ENCODE measurements around the gene COMMD3. TPM values are rescaled to one million over a fixed set of nuclear protein-coding genes. Genes with fewer than 3 reads are reported as not detected.

Gene COMMD3
- total RNA-seq, 1 experiment from 2014 or later, result 47.7 TPM

DNA sequence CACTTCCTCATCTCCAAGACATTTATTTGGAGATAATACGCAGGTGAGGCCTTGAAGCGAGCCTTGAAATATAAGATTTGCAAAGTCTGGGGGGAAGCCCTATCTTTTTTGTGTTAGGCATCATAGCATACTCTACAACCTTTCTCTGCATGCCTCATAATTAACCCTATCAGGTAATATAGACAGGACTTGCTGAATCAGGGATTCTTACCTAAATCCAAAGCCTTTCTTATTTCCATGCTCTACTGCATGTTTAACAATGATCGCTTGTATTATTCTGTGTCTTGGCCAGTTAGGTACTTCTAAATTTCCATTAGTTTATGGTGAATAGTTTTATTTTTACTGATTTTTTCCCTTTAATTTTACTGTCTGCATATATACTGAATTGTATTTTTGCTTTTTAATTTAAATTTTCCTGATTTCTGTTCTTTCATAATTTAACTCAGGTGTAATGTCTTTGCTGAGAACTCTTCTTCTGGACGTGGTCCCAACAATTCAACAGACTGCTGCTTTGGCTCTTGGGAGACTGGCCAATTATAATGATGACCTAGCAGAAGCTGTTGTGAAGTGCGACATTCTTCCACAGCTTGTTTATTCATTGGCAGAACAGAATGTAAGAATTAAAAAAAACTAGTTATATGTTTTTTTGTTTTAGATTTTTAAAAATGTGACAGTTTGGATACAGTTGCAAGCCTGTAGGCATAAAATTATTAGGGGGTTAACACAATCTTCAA lies 48.4 kb downstream of the COMMD3 start:
- no peaks in the 10 kb centered on the region for H3K9me3 ChIP-seq (replicated peaks)
- no peak overlapping the region for H3K4me3 ChIP-seq
- no peak for DNase-seq
- no peak overlapping the region for H3K27ac ChIP-seq
- no peaks in the 10 kb centered on the region for H3K27me3 ChIP-seq
- H3K36me3 ChIP-seq, result no peaks in the 10 kb centered on the region
- H3K4me1 ChIP-seq, result no peaks in the 10 kb centered on the region

DNA sequence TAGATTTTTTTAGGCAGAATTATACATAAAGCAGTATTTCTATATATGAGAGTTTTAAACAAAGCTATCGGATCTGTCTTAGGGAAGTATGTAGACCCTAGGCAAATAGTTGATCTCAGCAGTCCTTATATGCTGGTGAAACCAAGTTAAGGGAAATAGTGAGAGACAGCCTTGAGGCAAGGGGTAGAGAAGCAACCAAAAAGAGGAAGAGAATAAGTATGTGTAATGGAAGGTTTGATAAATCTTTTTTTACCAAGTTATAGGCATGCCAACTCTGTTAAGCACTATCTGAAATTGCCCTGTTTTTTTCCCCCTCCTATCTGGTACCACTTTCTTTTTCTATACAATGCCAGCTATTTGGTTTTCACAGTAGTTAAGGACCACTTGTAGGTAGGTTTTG lies 49.0 kb downstream of the COMMD3 start:
- no peaks in the 10 kb centered on the region for H3K27me3 ChIP-seq
- no peaks in the 10 kb centered on the region for H3K4me1 ChIP-seq
- no peaks in the 10 kb centered on the region for H3K36me3 ChIP-seq
- H3K27ac ChIP-seq, result no peak overlapping the region
- no peak overlapping the region for H3K4me3 ChIP-seq
- DNase-seq, result no peak
- H3K9me3 ChIP-seq (replicated peaks), result no peaks in the 10 kb centered on the region

DNA sequence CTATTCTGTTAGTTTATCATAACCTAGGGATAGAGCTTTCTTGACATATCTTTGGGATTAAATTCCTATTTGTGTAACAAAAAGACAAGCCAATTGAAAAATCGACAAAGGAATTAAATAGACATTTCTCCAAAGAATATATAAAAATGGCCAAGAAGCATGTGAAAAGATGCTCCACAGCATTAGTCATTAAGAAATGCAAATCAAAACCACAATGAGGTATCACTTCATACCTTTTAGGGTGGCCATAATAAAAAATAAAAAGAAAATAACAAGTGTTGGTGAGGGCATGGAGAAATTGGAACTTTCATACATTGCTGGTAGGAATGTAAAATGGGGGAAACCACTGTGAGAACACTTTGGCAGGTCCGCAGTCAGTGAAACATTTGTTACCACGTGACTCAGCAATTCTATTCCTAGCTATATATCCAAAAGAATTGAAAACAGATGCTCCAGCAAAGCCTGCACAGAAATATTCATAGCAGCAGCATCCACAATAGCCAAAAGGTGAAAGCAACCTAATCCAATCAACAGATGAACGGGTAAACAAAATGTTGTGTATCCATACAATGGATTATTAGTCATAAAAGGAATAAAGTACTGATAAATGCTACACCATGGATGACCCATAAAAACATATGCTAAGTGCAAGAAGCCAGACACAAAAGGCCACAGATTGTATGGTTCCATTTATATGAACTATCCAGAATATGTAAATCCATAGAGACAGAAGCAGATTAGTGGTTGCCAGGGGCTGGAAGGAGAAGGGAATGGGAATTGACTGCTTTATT lies 49.7 kb downstream of the COMMD3 start:
- H3K4me3 ChIP-seq, result no peak overlapping the region
- no peak overlapping the region for H3K27ac ChIP-seq
- H3K36me3 ChIP-seq, result no peaks in the 10 kb centered on the region
- no peaks in the 10 kb centered on the region; the same call in 1 of the 2 replicates for H3K27me3 ChIP-seq
- H3K9me3 ChIP-seq (replicated peaks), result no peaks in the 10 kb centered on the region
- no peaks in the 10 kb centered on the region for H3K4me1 ChIP-seq
- DNase-seq, result no peak

DNA sequence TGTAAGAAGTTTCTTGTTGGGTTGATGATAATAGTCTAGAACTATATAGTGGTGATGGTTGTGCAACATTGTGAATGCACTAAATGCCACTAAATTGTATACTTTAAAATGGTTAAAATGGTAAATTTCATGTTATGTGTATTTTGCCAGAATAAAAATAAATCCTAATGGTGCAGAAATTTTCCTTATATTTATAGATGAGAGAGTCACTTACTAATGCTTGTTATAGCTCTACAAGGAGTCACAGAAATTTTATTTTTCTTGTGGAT lies 50.2 kb downstream of the COMMD3 start:
- H3K4me3 ChIP-seq, result no peak overlapping the region
- no peaks in the 10 kb centered on the region; the same call in 1 of the 2 replicates for H3K27me3 ChIP-seq
- no peak for DNase-seq
- no peaks in the 10 kb centered on the region for H3K4me1 ChIP-seq
- no peak overlapping the region for H3K27ac ChIP-seq
- H3K9me3 ChIP-seq (replicated peaks), result no peaks in the 10 kb centered on the region
- H3K36me3 ChIP-seq, result no peaks in the 10 kb centered on the region

DNA sequence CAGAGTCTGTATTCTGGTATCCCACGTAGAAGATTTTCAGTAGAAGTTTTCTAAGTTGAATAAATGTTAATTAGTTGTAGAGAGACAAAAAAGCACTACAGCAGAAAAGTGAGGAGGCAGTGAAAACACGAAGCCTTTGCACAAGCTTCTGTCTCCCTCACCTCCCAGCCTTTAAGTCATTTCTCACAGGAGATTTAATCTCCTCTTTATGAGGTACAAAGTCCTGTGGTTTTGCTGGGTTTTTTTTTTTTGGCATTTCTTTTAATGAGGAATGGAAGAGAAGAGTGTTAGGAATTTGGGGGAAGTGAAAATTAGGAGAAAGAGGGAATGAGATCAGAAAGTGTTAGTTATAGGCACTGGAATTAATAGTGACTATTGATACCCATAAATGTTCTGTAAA lies 50.6 kb downstream of the COMMD3 start:
- Histone ChIP-seq H3K27me3 (no peaks in the 10 kb centered on the region; the same call in 1 of the 2 replicates), H3K27ac (no peak overlapping the region), H3K9me3 (replicated peaks) (no peaks in the 10 kb centered on the region)

DNA sequence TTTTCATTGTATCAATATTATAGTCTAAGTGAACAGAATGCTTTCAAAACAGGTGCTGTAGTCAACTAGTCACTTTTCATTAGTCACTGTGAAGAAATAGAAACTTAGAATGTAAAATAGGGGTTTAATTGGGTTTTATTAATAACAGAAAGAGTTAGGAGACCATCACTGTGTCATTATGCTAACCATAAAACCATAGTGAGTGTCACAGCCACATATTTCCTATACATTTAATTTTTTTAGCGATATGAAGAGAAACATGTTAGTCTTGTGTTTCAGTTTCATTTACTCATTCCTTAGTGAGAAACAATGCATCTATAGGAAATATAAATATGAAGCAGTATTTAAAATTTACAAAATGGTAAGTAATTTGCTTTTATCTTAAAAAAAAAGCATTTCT lies 51.3 kb downstream of the COMMD3 start:
- H3K27me3 ChIP-seq, result no peaks in the 10 kb centered on the region; the same call in 1 of the 2 replicates
- H3K9me3 ChIP-seq (replicated peaks), result no peaks in the 10 kb centered on the region
- no peak overlapping the region for H3K4me3 ChIP-seq
- H3K4me1 ChIP-seq, result no peaks in the 10 kb centered on the region
- H3K36me3 ChIP-seq, result no peaks in the 10 kb centered on the region
- no peak overlapping the region for H3K27ac ChIP-seq
- no peak for DNase-seq

More for the DNA sequence above, 50.6 kb downstream of the COMMD3 start:
- H3K36me3 ChIP-seq, result no peaks in the 10 kb centered on the region
- DNase-seq, result no peak
- no peaks in the 10 kb centered on the region for H3K4me1 ChIP-seq
- no peak overlapping the region for H3K4me3 ChIP-seq

DNA sequence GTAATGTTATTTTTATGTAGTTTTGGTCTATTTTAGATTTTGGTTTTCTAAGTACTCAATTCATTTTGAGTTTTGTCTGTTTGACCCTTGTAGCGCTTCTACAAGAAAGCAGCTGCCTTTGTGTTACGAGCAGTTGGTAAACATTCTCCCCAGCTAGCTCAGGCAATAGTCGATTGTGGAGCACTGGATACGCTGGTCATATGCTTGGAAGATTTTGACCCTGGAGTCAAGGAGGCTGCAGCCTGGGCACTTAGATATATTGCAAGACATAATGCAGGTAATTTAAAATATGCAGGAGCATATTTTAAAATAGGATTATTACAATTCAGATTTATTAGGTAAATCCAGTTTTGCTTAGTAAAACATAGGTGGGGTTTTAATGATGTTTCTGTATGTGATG lies 52.2 kb downstream of the COMMD3 start:
- no peak overlapping the region for H3K27ac ChIP-seq
- no peaks in the 10 kb centered on the region; the same call in 1 of the 2 replicates for H3K27me3 ChIP-seq
- H3K4me3 ChIP-seq, result no peak overlapping the region
- no peaks in the 10 kb centered on the region for H3K36me3 ChIP-seq
- H3K9me3 ChIP-seq (replicated peaks), result no peaks in the 10 kb centered on the region
- no peak for DNase-seq
- no peaks in the 10 kb centered on the region for H3K4me1 ChIP-seq

DNA sequence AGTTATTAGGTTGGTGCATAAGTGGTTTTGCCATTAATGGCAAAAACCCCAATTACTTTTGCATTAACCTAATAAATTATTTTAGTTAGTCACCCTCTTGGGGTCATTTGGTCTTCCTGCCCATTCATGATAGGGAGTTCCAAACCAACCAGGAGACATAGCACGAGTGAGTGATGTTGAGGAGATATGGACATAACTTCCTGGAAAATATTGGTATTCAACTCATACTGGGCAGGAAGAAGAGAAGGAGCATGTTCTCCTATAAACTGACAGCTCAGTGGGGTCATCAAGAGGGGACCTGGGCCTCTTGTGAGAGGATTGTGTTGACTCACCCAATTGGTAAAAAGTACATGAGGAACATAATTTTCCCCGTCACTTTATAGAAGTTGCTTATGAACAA lies 52.8 kb downstream of the COMMD3 start:
- Histone ChIP-seq H3K4me1 (no peaks in the 10 kb centered on the region), H3K4me3 (no peak overlapping the region), H3K9me3 (replicated peaks) (no peaks in the 10 kb centered on the region), H3K27ac (no peak overlapping the region), H3K27me3 (no peaks in the 10 kb centered on the region; the same call in 1 of the 2 replicates), H3K36me3 (no peaks in the 10 kb centered on the region)
- DNase-seq, result no peak

DNA sequence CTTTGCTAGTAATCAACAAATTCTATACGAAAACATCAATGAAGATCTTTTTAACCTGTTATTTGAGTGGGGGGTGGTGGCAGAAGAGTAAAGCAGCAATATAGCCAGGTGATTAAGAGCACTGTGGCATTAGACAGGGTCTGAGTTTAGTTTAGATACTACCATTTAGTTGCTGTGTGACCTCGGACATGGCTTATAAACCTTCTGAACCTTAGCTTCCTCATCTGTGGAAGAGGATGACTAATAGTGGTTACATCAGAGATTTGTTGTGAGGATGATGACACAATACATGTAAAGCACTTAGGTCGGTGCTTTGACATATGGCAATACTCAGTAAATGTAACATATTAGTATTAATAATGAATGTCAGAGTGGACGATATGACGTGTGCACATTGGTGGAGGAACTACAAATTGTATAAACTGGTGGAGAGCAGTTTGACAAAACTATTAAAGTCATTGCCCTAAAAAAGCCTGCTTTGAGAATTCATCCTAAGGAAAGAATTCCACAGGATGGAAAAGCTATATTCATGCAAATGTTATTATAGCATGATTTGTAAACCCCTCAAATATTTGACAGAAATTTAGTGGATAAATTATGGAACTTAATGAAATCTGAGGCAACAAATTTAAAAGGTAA lies 53.4 kb downstream of the COMMD3 start:
- DNase-seq, result no peak
- Histone ChIP-seq H3K36me3 (no peaks in the 10 kb centered on the region), H3K27me3 (no peaks in the 10 kb centered on the region; the same call in 1 of the 2 replicates), H3K27ac (no peak overlapping the region), H3K4me1 (no peaks in the 10 kb centered on the region), H3K9me3 (replicated peaks) (no peaks in the 10 kb centered on the region), H3K4me3 (no peak overlapping the region)

Other genes starting within 250 kb of the COMMD3 start
- gene EBLN1, start 98.4 kb upstream of the COMMD3 start, total RNA-seq (2014; rRNA removed; shearing (Covaris generic)), result not detected in 2 replicates
- 81.9 and 103 TPM in 2 replicates for gene BMI1, start 4.7 kb downstream of the COMMD3 start, total RNA-seq (2014; rRNA removed; shearing (Covaris generic))
- gene SPAG6, start 29.1 kb downstream of the COMMD3 start, total RNA-seq (2014; rRNA removed; shearing (Covaris generic)), result 0.25 and 1.3 TPM in 2 replicates